Keratinocyte (primary cell): Measurements from ENCODE around the gene LCE3B. TPM values are rescaled to one million over a fixed set of nuclear protein-coding genes. Genes with fewer than 3 reads are reported as not detected.

ENCODE experiments used
- DNase-seq: peaks from one replicate; pipeline ENCODE4 v3.0.0-alpha.2; 2011; ENCODE audit warnings: low read depth, missing footprints, low spot score
- FAIRE-seq: peaks from 2 replicates; lab custom pipeline; 2011; peaks lifted over from hg19 to GRCh38; lab: Jason Lieb, UNC
- H2AFZ ChIP-seq: 2 replicates; pipeline ENCODE4 v1.6.0; 2012; ENCODE audit warnings: low read length, control low read depth, inconsistent platforms; ENCODE audit not compliant: control insufficient read depth
- H3K27ac ChIP-seq: 2 replicates; pipeline ENCODE4 v1.5.1; 2011; ENCODE audit warnings: low read length; ENCODE audit not compliant: control insufficient read depth, insufficient read depth
- H3K27me3 ChIP-seq: 3 replicates; pipeline ENCODE4 v1.6.0; 2011; ENCODE audit warnings: low read length; ENCODE audit not compliant: control insufficient read depth, insufficient read depth; ENCODE audit errors: extremely low read depth
- H3K36me3 ChIP-seq, 2 experiments: 2 replicates in 1 of 2; 3 replicates in 1 of 2; pipeline ENCODE4 v1.5.1; 2011; ENCODE audit warnings: low read length in 2 of 2, mild to moderate bottlenecking in 1 of 2; ENCODE audit not compliant: control insufficient read depth in 2 of 2, insufficient read depth in 2 of 2; ENCODE audit errors: extremely low read depth in 1 of 2
- H3K4me1 ChIP-seq: 3 replicates; pipeline ENCODE4 v1.5.1; 2011; ENCODE audit warnings: low read length; ENCODE audit not compliant: control insufficient read depth, insufficient read depth; ENCODE audit errors: extremely low read depth
- H3K4me2 ChIP-seq: 3 replicates; pipeline ENCODE4 v1.6.0; 2011; ENCODE audit warnings: low read depth, low read length; ENCODE audit not compliant: control insufficient read depth, insufficient read depth; ENCODE audit errors: extremely low read depth
- H3K4me3 ChIP-seq, 3 experiments: fragments of 200-600 bp in 1 of 3; sonication (generic) in 1 of 3; 2 replicates in 2 of 3; 3 replicates in 1 of 3; pipeline ENCODE4 v1.5.1; 2011 to 2016; ENCODE audit warnings: low read length in 3 of 3, mild to moderate bottlenecking in 3 of 3, control low read depth in 2 of 3, inconsistent platforms in 1 of 3, low read depth in 1 of 3, mixed read lengths in 1 of 3, mixed run types in 1 of 3, moderate library complexity in 1 of 3; ENCODE audit not compliant: control insufficient read depth in 2 of 3, insufficient read depth in 2 of 3; ENCODE audit errors: extremely low read depth in 1 of 3
- H3K79me2 ChIP-seq: 2 replicates; pipeline ENCODE4 v1.6.0; 2012; ENCODE audit warnings: low read length; ENCODE audit not compliant: control insufficient read depth, insufficient read depth
- H3K9ac ChIP-seq: 3 replicates; pipeline ENCODE4 v1.6.0; 2011; ENCODE audit warnings: low read length; ENCODE audit not compliant: control insufficient read depth, insufficient read depth; ENCODE audit errors: extremely low read depth
- H3K9me1 ChIP-seq: 3 replicates; pipeline ENCODE4 v1.6.0; 2011; ENCODE audit warnings: low read length; ENCODE audit not compliant: control insufficient read depth, insufficient read depth; ENCODE audit errors: extremely low read depth
- H3K9me3 ChIP-seq: 2 replicates; pipeline ENCODE4 v1.5.1; 2012; ENCODE audit warnings: low read depth, low read length; ENCODE audit not compliant: control insufficient read depth
- H4K20me1 ChIP-seq: 3 replicates; pipeline ENCODE4 v1.6.0; 2011; ENCODE audit warnings: low read length; ENCODE audit not compliant: control insufficient read depth, insufficient read depth; ENCODE audit errors: extremely low read depth
- CTCF ChIP-seq, 3 experiments: IDR thresholded peaks in 1 of 3; conservative IDR thresholded peaks in 1 of 3; optimal IDR thresholded peaks in 1 of 3; 2 replicates in 2 of 3; 3 replicates in 1 of 3; pipeline versions ENCODE3 to v1.5.1; 2011; ENCODE audit warnings: low read length in 3 of 3, mild to moderate bottlenecking in 3 of 3, moderate library complexity in 2 of 3, control low read depth in 1 of 3, inconsistent platforms in 1 of 3; ENCODE audit not compliant: insufficient read depth in 2 of 3; ENCODE audit errors: extremely low read depth in 1 of 3
- EZH2 ChIP-seq: IDR thresholded peaks from one replicate; pipeline ENCODE4 v1.6.1; 2012; ENCODE audit warnings: inconsistent platforms, mild to moderate bottlenecking, low read length, moderate library complexity
- dilution Hi-C: fragments of 300-500 bp; cut with MboI; formaldehyde crosslinking; loops from one replicate; pipeline ENCODE4 v1.7.0; 2020; ENCODE audit warnings: low sequenced_read_pairs; ENCODE audit not compliant: extremely low pct_ligation_motif_present
- polyA plus RNA-seq, 5 experiments: library from polyadenylated mRNA; depleted of rRNA in 3 of 5; stranded (reverse) in 3 of 5; stranded (forward) in 1 of 5; unstranded in 1 of 5; fragments of >200 nt; gene quantifications; 1 replicate in 1 of 5; 2 replicates in 3 of 5; 3 replicates in 1 of 5; pipeline versions ENCODE4 v1.2.1 to v1.2.3, GENCODE V29; 2011 to 2012; ENCODE audit warnings: missing spikeins in 2 of 5, low read depth in 1 of 5, low replicate concordance in 1 of 5

LCE3B gene
- polyA plus RNA-seq, 1 donor (not counting 4 experiments of a cell fraction or from before 2014, with no cell fraction given), result not detected

- Histone ChIP-seq H3K27me3 (no peaks in the 10 kb centered on the region), H3K9me3 (no peaks in the 10 kb centered on the region), H3K4me2 (no peak overlapping the region), H3K4me1 (peaks cover 6% of the 10 kb centered on the region), H4K20me1 (no peaks in the 10 kb centered on the region), H3K4me3 (no peak overlapping the region), H2AFZ (no peak overlapping the region), H3K9ac (no peak overlapping the region), H3K27ac (no peak overlapping the region), H3K9me1 (no peaks in the 10 kb centered on the region), H3K79me2 (no peaks in the 10 kb centered on the region), H3K36me3 (no peaks in the 10 kb centered on the region)
- dilution Hi-C loops, result no loop called here
- DNase-seq (no peak), FAIRE-seq (no peak)
- TF ChIP-seq CTCF (optimal IDR thresholded peaks at IDR 0.05 in 1 of 3, IDR thresholded peaks at IDR 0.05 in 1 of 3, conservative IDR thresholded peaks at IDR 0.05 in 1 of 3; ENCODE audit: extremely low read depth in 1 of 3, insufficient read depth in 2 of 3, low read length in 3 of 3) (no peak), EZH2 (no peak)
Observed at GRCh38 chr1:152656459-152656858, 42.8 kb downstream of the LCE3B start.

GRCh38 chr1:152657677-152658076 is 44.1 kb downstream of the LCE3B start:
- no peaks in the 10 kb centered on the region for H3K9me1 ChIP-seq
- H3K4me1 ChIP-seq, result peaks cover 6% of the 10 kb centered on the region
- no peak overlapping the region for H3K4me3 ChIP-seq
- no peaks in the 10 kb centered on the region for H3K27me3 ChIP-seq
- H4K20me1 ChIP-seq, result no peaks in the 10 kb centered on the region
- no peaks in the 10 kb centered on the region for H3K79me2 ChIP-seq
- H3K36me3 ChIP-seq, result no peaks in the 10 kb centered on the region
- no peak overlapping the region for H2AFZ ChIP-seq
- no peaks in the 10 kb centered on the region for H3K9me3 ChIP-seq
- H3K9ac ChIP-seq, result no peak overlapping the region
- H3K27ac ChIP-seq, result no peak overlapping the region
- no peak overlapping the region for H3K4me2 ChIP-seq
- no peak for DNase-seq
- dilution Hi-C loops, result no loop called here
- TF ChIP-seq EZH2, result no peak
- no peak for TF ChIP-seq CTCF (optimal IDR thresholded peaks at IDR 0.05 in 1 of 3, IDR thresholded peaks at IDR 0.05 in 1 of 3, conservative IDR thresholded peaks at IDR 0.05 in 1 of 3; ENCODE audit: extremely low read depth in 1 of 3, insufficient read depth in 2 of 3, low read length in 3 of 3)
- no peak for FAIRE-seq
